Measurements from ENCODE around the gene TULP1.

- TF ChIP-seq CTCF (conservative IDR thresholded peaks at IDR 0.05; ENCODE audit: low read depth, low read length) (no peak), EZH2 (IDR thresholded peaks at IDR 0.05; ENCODE audit: borderline replicate concordance, low read depth, low read length, poor library complexity, severe bottlenecking) (no peak)
These were observed 29.6 kb downstream of the TULP1 start for GRCh38 chr6:35483062-35483461.

All from A673 (cell line).